HS-5 (cell line): ENCODE results near the gene BACH2.
"Not testable (repeated sequence)": the region's sequence is repeated elsewhere in the genome, so short reads cannot be mapped to it uniquely, and the experiment has no call there.

Experiments
- DNase-seq: peaks from one replicate; pipeline ENCODE4 v3.0.0-alpha.2; 2012; ENCODE audit warnings: low read depth

Gene BACH2

GRCh38 chr6:90124874-90125510, 171.7 kb downstream of the BACH2 start:
- no peak for DNase-seq

- no peak for DNase-seq
Measured at GRCh38 chr6:90123831-90124230, 172.8 kb downstream of the BACH2 start.

- peak; percentile 50 for DNase-seq
Measured at GRCh38 chr6:90121982-90122381, 174.7 kb downstream of the BACH2 start.

- no peak for DNase-seq
Measured at GRCh38 chr6:90120327-90120726, 176.3 kb downstream of the BACH2 start.

- DNase-seq = no peak
Measured at GRCh38 chr6:90119618-90120017, 177.0 kb downstream of the BACH2 start.

GRCh38 chr6:90118581-90118980, 178.1 kb downstream of the BACH2 start:
- DNase-seq = no peak

GRCh38 chr6:90118069-90118468, 178.6 kb downstream of the BACH2 start:
- DNase-seq = no peak

- DNase-seq = not testable (repeated sequence)
Measured at GRCh38 chr6:90116126-90116525, 180.5 kb downstream of the BACH2 start.

- DNase-seq = no peak
Measured at GRCh38 chr6:90113389-90113788, 183.3 kb downstream of the BACH2 start.

GRCh38 chr6:90111387-90111786, 185.3 kb downstream of the BACH2 start:
- DNase-seq = no peak

- no peak for DNase-seq
Measured at GRCh38 chr6:90110971-90111370, 185.7 kb downstream of the BACH2 start.

GRCh38 chr6:90109141-90109540, 187.5 kb downstream of the BACH2 start:
- no peak for DNase-seq

GRCh38 chr6:90107771-90108282, 188.8 kb downstream of the BACH2 start:
- DNase-seq = no peak

- DNase-seq = no peak
Measured at GRCh38 chr6:90107371-90107770, 189.3 kb downstream of the BACH2 start.

- no peak for DNase-seq
Measured at GRCh38 chr6:90106449-90106848, 190.2 kb downstream of the BACH2 start.

GRCh38 chr6:90105506-90106170, 191.0 kb downstream of the BACH2 start:
- no peak for DNase-seq

GRCh38 chr6:90103056-90103800, 193.4 kb downstream of the BACH2 start:
- no peak for DNase-seq

- no peak for DNase-seq
Measured at GRCh38 chr6:90101403-90101802, 195.2 kb downstream of the BACH2 start.

- no peak for DNase-seq
Measured at GRCh38 chr6:90100059-90100665, 196.5 kb downstream of the BACH2 start.

- DNase-seq = no peak
Measured at GRCh38 chr6:90098627-90099026, 198.0 kb downstream of the BACH2 start.

GRCh38 chr6:90098001-90098531, 198.6 kb downstream of the BACH2 start:
- DNase-seq = peak; percentile 91

GRCh38 chr6:90097356-90097755, 199.3 kb downstream of the BACH2 start:
- DNase-seq = no peak
